Body of pancreas (tissue), 4 donors: ENCODE measurements around the gene GPR4.

Experiments
- CTCF ChIP-seq, 7 experiments: fragments of 450-650 bp in 4 of 7; fragments of 200-600 bp in 3 of 7; sonication (generic) in 3 of 7; IDR thresholded peaks; one replicate each; pipeline ENCODE4 v1.5.1; 2016 to 2019; ENCODE audit warnings: antibody characterized with exemption in 7 of 7
- POLR2A ChIP-seq, 3 donors: fragments of 450-650 bp; IDR thresholded peaks; one replicate each; pipeline ENCODE4 v1.6.1; 2016; ENCODE audit warnings: antibody characterized with exemption in 3 of 3, mild to moderate bottlenecking in 2 of 3

- TF ChIP-seq CTCF (IDR thresholded peaks at IDR 0.05): no peak
- TF ChIP-seq POLR2A (IDR thresholded peaks at IDR 0.05): no peak
Observed at GRCh38 chr19:45597425-45598111, 4.4 kb downstream of the GPR4 start.
